ENCODE data around the gene MPRIP. TPM values are rescaled to one million over a fixed set of nuclear protein-coding genes. Genes with fewer than 3 reads are reported as not detected.

The MPRIP gene
- total and polyA plus RNA-seq, 2 of the 13 experiments (the other 11 are each of a cell fraction or from before 2014, with no cell fraction given), result 50.2 to 52.4 TPM

- Histone ChIP-seq H3K9ac (ENCODE audit: insufficient read depth, low read depth, low read length) (no peak overlapping the region), H3K79me2 (ENCODE audit: insufficient read depth, low read length) (no peaks in the 10 kb centered on the region), H3K27me3 (ENCODE audit: control insufficient read depth in 1 of 2, insufficient read depth in 2 of 2, low read length in 2 of 2) (no peaks in the 10 kb centered on the region), H3K9me3 (ENCODE audit: low read length) (no peaks in the 10 kb centered on the region), H3K4me3 (replicated peaks in 1 of 3; ENCODE audit: insufficient read depth in 1 of 3, low read depth in 2 of 3, low read length in 3 of 3) (no peak overlapping the region), H4K20me1 (ENCODE audit: insufficient read depth, low read length) (no peaks in the 10 kb centered on the region), H3K36me3 (replicated peaks in 1 of 2; ENCODE audit: control insufficient read depth in 1 of 2, insufficient read depth in 2 of 2, low read length in 2 of 2) (peaks cover 18 to 72% of the 10 kb centered on the region in 2 experiments), H3K27ac (ENCODE audit: extremely low read length, insufficient read depth, low read length) (no peak overlapping the region), H3K4me2 (ENCODE audit: low read depth, low read length) (no peak overlapping the region), H2AFZ (ENCODE audit: low read length) (no peak overlapping the region), H3K4me1 (ENCODE audit: insufficient read depth, low read length) (no peaks in the 10 kb centered on the region)
- FAIRE-seq, result no peak
- DNase-seq (ENCODE audit: low spot score), result no peak
- no TSS peak for BruUV-seq (replicated peaks)
- intact Hi-C loops (cut with micrococcal nuclease; ENCODE audit: unreplicated experiment), result no loop called here
- no peak for ATAC-seq
- in situ Hi-C loops (cut with HindIII; ENCODE audit: extremely low pct_ligation_motif_present, low pct_unique_long_range_greater_than_20kb), result no loop called here
- TF ChIP-seq ARID2 (CRISPR knock-in tag; IDR thresholded peaks at IDR 0.05; ENCODE audit: borderline replicate concordance), result no peak
- TF ChIP-seq POLR2AphosphoS2 (IDR thresholded peaks at IDR 0.05; ENCODE audit: low read depth, low read length), result no peak
- TF ChIP-seq ZNF354B (CRISPR knock-in tag; IDR thresholded peaks at IDR 0.05), result no peak
- TF ChIP-seq ELF4 (CRISPR knock-in tag; IDR thresholded peaks at IDR 0.05; ENCODE audit: borderline replicate concordance), result no peak
- no peak for TF ChIP-seq CBFB (CRISPR knock-in tag; IDR thresholded peaks at IDR 0.05)
- no peak for TF ChIP-seq MIER3 (CRISPR knock-in tag; IDR thresholded peaks at IDR 0.05; ENCODE audit: borderline replicate concordance)
- TF ChIP-seq ZNF550 (CRISPR knock-in tag; IDR thresholded peaks at IDR 0.05; ENCODE audit: borderline replicate concordance), result no peak
- TF ChIP-seq SP1 (IDR thresholded peaks at IDR 0.05), result no peak
- no peak for TF ChIP-seq SP1 (CRISPR knock-in tag; IDR thresholded peaks at IDR 0.05)
- no peak for TF ChIP-seq ZMAT3 (CRISPR knock-in tag; conservative IDR thresholded peaks at IDR 0.05)
- no peak for TF ChIP-seq RNF2 (conservative IDR thresholded peaks at IDR 0.05; ENCODE audit: low read depth)
- no peak for TF ChIP-seq FOXO4 (CRISPR knock-in tag; conservative IDR thresholded peaks at IDR 0.05)
- TF ChIP-seq ZMYM4 (CRISPR knock-in tag; IDR thresholded peaks at IDR 0.05), result no peak
- TF ChIP-seq HES4 (CRISPR knock-in tag; IDR thresholded peaks at IDR 0.05; ENCODE audit: borderline replicate concordance), result no peak
- TF ChIP-seq XBP1 (CRISPR knock-in tag; IDR thresholded peaks at IDR 0.05), result no peak
- no peak for TF ChIP-seq DPF2 (CRISPR knock-in tag; IDR thresholded peaks at IDR 0.05; ENCODE audit: borderline replicate concordance, low read depth)
- WGBS (ENCODE audit: low lambda C conversion rate), result 96% methylated on average over 4 of the region's 4 CpGs
- CTCF ChIA-PET (ENCODE audit: low intra/inter-chr PET ratio, low total read pairs), result no interaction called here
- POLR2A ChIA-PET, result no interaction called here
Observed at GRCh38 chr17:17159571-17159970, 117.3 kb downstream of the MPRIP start.
